Muscle of back (tissue), 13 donors: ENCODE measurements around the gene TEKT4. TPM values are rescaled to one million over a fixed set of nuclear protein-coding genes. Genes with fewer than 3 reads are reported as not detected.
"Not testable (repeated sequence)": the region's sequence is repeated elsewhere in the genome, so short reads cannot be mapped to it uniquely, and the experiment has no call there.

Experiments used
- DNase-seq, 3 donors: peaks; one replicate each; pipeline versions ENCODE4 v3.0.0 to v3.0.0-alpha.2; 2013
- long read RNA-seq, 9 donors: transcript quantifications; one replicate each; lab custom pipeline, GENCODE V29; 2026
- polyA plus RNA-seq, 10 donors: library from polyadenylated mRNA; unstranded; fragments of 120-200 nt; gene quantifications; one replicate each; pipeline ENCODE4 v1.2.1, GENCODE V29; 2013; ENCODE audit not compliant: insufficient read length in 10 of 10

TEKT4 gene
- polyA plus RNA-seq = under 1 TPM in 1 of 10 donors, not detected in 9; 0.13 TPM
- long read RNA-seq, donor 1 = 0 reads
- long read RNA-seq, donor 2 = 0 reads
- long read RNA-seq, donor 3 = 0 reads
- long read RNA-seq, donor 4 = 0 reads
- long read RNA-seq, donor 5 = 0 reads
- long read RNA-seq, donor 6 = 0 reads
- long read RNA-seq, donor 7 = 0 reads
- long read RNA-seq, donor 8 = 0 reads
- long read RNA-seq, donor 9 = 0 reads

- DNase-seq = no peak
Measured at GRCh38 chr2:94871226-94872087, at the start of gene TEKT4. Gene TEKT4 (plus strand): TSS chr2:94871430. CDS start chr2:94871580, 150 bp downstream.

- not testable (repeated sequence) for DNase-seq
Measured at GRCh38 chr2:94839224-94839623, 32.0 kb upstream of the TEKT4 start.

GRCh38 chr2:94856856-94857255, 14.4 kb upstream of the TEKT4 start:
- not testable (repeated sequence) for DNase-seq

GRCh38 chr2:94857367-94858162, 13.7 kb upstream of the TEKT4 start:
- DNase-seq = not testable (repeated sequence)

- DNase-seq = not testable (repeated sequence)
Measured at GRCh38 chr2:94858163-94858888, 12.9 kb upstream of the TEKT4 start.

- DNase-seq = no peak
Measured at GRCh38 chr2:94861308-94862152, 9.7 kb upstream of the TEKT4 start.

- not testable (repeated sequence) for DNase-seq
Measured at GRCh38 chr2:94862903-94863302, 8.3 kb upstream of the TEKT4 start.

- no peak for DNase-seq
Measured at GRCh38 chr2:94869131-94869530, 2.1 kb upstream of the TEKT4 start.

- no peak for DNase-seq
Measured at GRCh38 chr2:94869552-94870439, 1.4 kb upstream of the TEKT4 start.

- DNase-seq = no peak
Measured at GRCh38 chr2:94870440-94871225, 597 bp upstream of the TEKT4 start.

- DNase-seq = no peak
Measured at GRCh38 chr2:94872088-94872618, 923 bp downstream of the TEKT4 start.

GRCh38 chr2:94872676-94873361, 1.6 kb downstream of the TEKT4 start:
- DNase-seq = no peak

- no peak for DNase-seq
Measured at GRCh38 chr2:94873362-94874276, 2.4 kb downstream of the TEKT4 start.

- DNase-seq = peak; percentile 2 to 11 (median 5)
Measured at GRCh38 chr2:94874277-94874997, 3.2 kb downstream of the TEKT4 start.

- no peak for DNase-seq
Measured at GRCh38 chr2:94875064-94875819, 4.0 kb downstream of the TEKT4 start.
